PC-9 (cell line): ENCODE measurements around the gene LENG8. TPM values are rescaled to one million over a fixed set of nuclear protein-coding genes. Genes with fewer than 3 reads are reported as not detected.
"Not testable (repeated sequence)": the region's sequence is repeated elsewhere in the genome, so short reads cannot be mapped to it uniquely, and the experiment has no call there.

Experiments
- BruUV-seq: library from RNA; stranded (reverse); fragments of 400-500 nt; replicated peaks from 2 replicates; lab custom pipeline; 2021; lab: Mats Ljungman, UMichigan
- CTCF ChIA-PET: fragments of 300-600 bp; sonication (Branson Sonifier 250); formaldehyde crosslinking; loops from one replicate; lab custom pipeline; 2022; ENCODE audit warnings: antibody characterized with exemption; lab: Charles Lee
- POLR2A ChIA-PET: fragments of 300-600 bp; sonication (Branson Sonifier 250); formaldehyde crosslinking; loops from one replicate; lab custom pipeline; 2022; ENCODE audit warnings: antibody characterized with exemption; ENCODE audit not compliant: unreplicated experiment; lab: Charles Lee
- DNase-seq, 2 experiments: peaks; one replicate each; pipeline versions ENCODE4 v3.0.0 to v3.0.0-alpha.2; 2015 to 2022; ENCODE audit warnings: mixed read lengths in 1 of 2
- H2AFZ ChIP-seq: fragments of 200-600 bp; sonication (generic); 2 replicates; pipeline ENCODE4 v1.8.1; 2017; ENCODE audit warnings: antibody characterized with exemption
- H3F3A ChIP-seq: fragments of 200-600 bp; sonication (generic); 2 replicates; pipeline ENCODE4 v1.8.1; 2017; ENCODE audit warnings: antibody characterized with exemption, mild to moderate bottlenecking, low read depth; ENCODE audit not compliant: insufficient read depth
- H3K27ac ChIP-seq: fragments of 200-600 bp; sonication (generic); 2 replicates; pipeline ENCODE4 v1.6.1; 2016; ENCODE audit warnings: mixed run types
- H3K27me3 ChIP-seq: fragments of 200-600 bp; sonication (generic); 2 replicates; pipeline ENCODE4 v1.6.1; 2016; ENCODE audit warnings: low read depth, mixed run types; ENCODE audit not compliant: insufficient read depth
- H3K36me3 ChIP-seq: fragments of 200-600 bp; sonication (generic); 2 replicates; pipeline ENCODE4 v1.6.1; 2016; ENCODE audit warnings: low read depth, mixed run types
- H3K4me1 ChIP-seq: fragments of 200-600 bp; sonication (generic); replicated peaks from 2 replicates; pipeline ENCODE4 v1.6.1; 2016; ENCODE audit warnings: mixed run types; ENCODE audit not compliant: insufficient read depth
- H3K4me2 ChIP-seq: fragments of 200-600 bp; sonication (generic); 2 replicates; pipeline ENCODE4 v1.6.1; 2017; ENCODE audit warnings: mixed run types
- H3K4me3 ChIP-seq: fragments of 200-600 bp; sonication (generic); 2 replicates; pipeline ENCODE4 v1.6.1; 2016; ENCODE audit warnings: mixed run types
- H3K79me2 ChIP-seq: fragments of 200-600 bp; sonication (generic); 2 replicates; pipeline ENCODE4 v1.6.1; 2017; ENCODE audit warnings: low read depth, mixed run types
- H3K9me2 ChIP-seq: fragments of 200-600 bp; sonication (generic); 2 replicates; pipeline ENCODE4 v1.8.1; 2017; ENCODE audit warnings: mild to moderate bottlenecking; ENCODE audit not compliant: insufficient read depth
- H3K9me3 ChIP-seq: fragments of 200-600 bp; sonication (generic); 2 replicates; pipeline ENCODE4 v1.8.1; 2016; ENCODE audit warnings: low read depth; ENCODE audit not compliant: insufficient read depth
- H4K20me1 ChIP-seq: fragments of 200-600 bp; sonication (generic); 2 replicates; pipeline ENCODE4 v1.8.1; 2017; ENCODE audit not compliant: insufficient read depth
- EZH2 ChIP-seq: fragments of 200-600 bp; sonication (generic); IDR thresholded peaks from 2 replicates; pipeline ENCODE4 v1.8.0; 2017; ENCODE audit warnings: antibody characterized with exemption, low read depth
- intact Hi-C: fragments of 100-400 bp; cut with micrococcal nuclease; formaldehyde crosslinking; loops from one replicate; pipeline ENCODE4 v1.10.0; 2022; ENCODE audit not compliant: unreplicated experiment
- total RNA-seq: library from RNA; stranded (reverse); gene quantifications from 2 replicates; pipeline ENCODE4 v1.2.3, GENCODE V29; 2021
- TF ChIP-seq, protein P1 (sequence below): fragments of 200-600 bp; sonication (generic); conservative IDR thresholded peaks from 2 replicates; pipeline ENCODE4 v1.6.1; 2017; ENCODE audit warnings: mixed run types, antibody characterized with exemption, mild to moderate bottlenecking, moderate library complexity

Gene LENG8
- total RNA-seq, 1 experiment from 2014 or later, result 274 TPM

DNA sequence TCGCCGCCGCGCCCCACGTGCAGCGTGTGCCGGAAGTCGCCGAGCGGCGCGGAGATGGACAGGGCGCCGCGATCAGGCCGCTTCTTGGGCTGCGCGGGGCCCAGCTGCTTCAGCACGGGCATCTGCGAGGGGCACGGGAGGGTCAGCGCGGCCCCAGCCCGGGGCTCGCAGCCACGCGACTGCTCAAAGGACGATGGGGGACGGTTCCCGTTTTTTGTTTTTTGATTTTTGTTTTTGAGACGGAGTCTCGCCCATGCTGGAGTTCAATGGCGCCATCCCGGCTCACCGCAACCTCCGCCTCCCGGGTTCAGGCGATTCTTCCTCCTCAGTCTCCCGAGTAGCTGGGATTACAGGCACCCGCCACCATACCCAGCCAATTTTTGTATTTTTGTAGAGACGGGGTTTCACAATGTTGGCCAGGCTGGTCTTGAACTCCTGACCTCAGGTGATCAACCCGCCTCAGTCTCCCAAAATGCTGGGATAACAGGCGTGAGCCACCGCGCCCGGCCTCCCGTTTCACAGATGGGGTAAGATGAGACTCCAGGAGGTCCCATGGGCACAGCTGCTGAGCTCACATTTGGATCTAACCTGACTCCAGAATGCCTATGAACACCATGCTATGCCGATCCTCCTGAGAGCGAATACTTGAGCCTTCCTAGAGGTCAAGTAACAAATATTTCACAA is 16.6 kb downstream of the LENG8 start:
- ChIA-PET POLR2A (interaction anchor here (0.5 kb wide), 1 partner anchor 578 kb away, joined by 7 read pairs; no protein-coding TSS in a partner anchor), CTCF (interaction anchor here (0.5 kb wide), 1 partner anchor 126 kb away, joined by 8 read pairs; the partner anchor contains the start of gene LILRA4)
- no peaks in the 10 kb centered on the region for H3K9me2 ChIP-seq
- H2AFZ ChIP-seq, result no peak overlapping the region
- DNase-seq, result no peak
- intact Hi-C loops, result loop anchor here (10.0 kb wide), 3 partner anchors 301 to 1009 kb away; partner anchors contain the start of genes RDH13 and ZNF628
- peaks cover 9% of the 10 kb centered on the region; the same call in 1 of the 2 replicates for H3K27me3 ChIP-seq
- peaks cover 46% of the 10 kb centered on the region for H3F3A ChIP-seq
- no peak overlapping the region for H3K4me2 ChIP-seq
- peaks cover 19% of the 10 kb centered on the region for H3K79me2 ChIP-seq
- peaks cover 27% of the 10 kb centered on the region for H3K4me1 ChIP-seq
- no peak overlapping the region for H3K27ac ChIP-seq
- BruUV-seq, result no TSS peak
- TF ChIP-seq, protein P1, sequence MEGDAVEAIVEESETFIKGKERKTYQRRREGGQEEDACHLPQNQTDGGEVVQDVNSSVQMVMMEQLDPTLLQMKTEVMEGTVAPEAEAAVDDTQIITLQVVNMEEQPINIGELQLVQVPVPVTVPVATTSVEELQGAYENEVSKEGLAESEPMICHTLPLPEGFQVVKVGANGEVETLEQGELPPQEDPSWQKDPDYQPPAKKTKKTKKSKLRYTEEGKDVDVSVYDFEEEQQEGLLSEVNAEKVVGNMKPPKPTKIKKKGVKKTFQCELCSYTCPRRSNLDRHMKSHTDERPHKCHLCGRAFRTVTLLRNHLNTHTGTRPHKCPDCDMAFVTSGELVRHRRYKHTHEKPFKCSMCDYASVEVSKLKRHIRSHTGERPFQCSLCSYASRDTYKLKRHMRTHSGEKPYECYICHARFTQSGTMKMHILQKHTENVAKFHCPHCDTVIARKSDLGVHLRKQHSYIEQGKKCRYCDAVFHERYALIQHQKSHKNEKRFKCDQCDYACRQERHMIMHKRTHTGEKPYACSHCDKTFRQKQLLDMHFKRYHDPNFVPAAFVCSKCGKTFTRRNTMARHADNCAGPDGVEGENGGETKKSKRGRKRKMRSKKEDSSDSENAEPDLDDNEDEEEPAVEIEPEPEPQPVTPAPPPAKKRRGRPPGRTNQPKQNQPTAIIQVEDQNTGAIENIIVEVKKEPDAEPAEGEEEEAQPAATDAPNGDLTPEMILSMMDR, result no peak
- TF ChIP-seq EZH2, result no peak
- no peaks in the 10 kb centered on the region for H3K36me3 ChIP-seq
- no peaks in the 10 kb centered on the region for H3K9me3 ChIP-seq
- peaks cover 16% of the 10 kb centered on the region for H4K20me1 ChIP-seq
- H3K4me3 ChIP-seq, result no peak overlapping the region

DNA sequence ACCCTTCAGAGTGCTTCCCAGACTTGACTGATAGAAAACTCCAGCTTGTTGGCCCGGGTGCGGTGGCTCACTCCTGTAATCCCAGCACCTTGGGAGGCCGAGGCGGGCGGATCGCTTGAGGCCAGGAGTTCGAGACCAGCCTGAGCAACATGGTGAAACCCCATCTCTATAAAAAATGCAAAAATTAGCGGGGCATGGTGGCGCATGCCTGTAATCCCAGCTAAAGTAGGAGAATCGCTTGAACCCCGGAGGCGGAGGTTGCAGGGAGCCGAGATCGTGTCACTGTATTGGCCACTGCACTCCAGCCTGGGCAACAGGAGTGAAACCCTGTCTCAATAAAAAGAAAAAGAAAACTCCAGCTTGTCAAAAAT is 17.1 kb downstream of the LENG8 start:
- H3K4me2 ChIP-seq, H3K4me3 ChIP-seq, BruUV-seq, H3K27ac ChIP-seq, H2AFZ ChIP-seq, H3K9me3 ChIP-seq, DNase-seq, H3K9me2 ChIP-seq, H3K36me3 ChIP-seq: not testable (repeated sequence)
- ChIA-PET CTCF (interaction anchor here (0.5 kb wide), 1 partner anchor 427 kb away, joined by 16 read pairs; no protein-coding TSS in a partner anchor), POLR2A (interaction anchor here (0.5 kb wide), 1 partner anchor 578 kb away, joined by 7 read pairs; no protein-coding TSS in a partner anchor)
- Histone ChIP-seq H3K4me1 (peaks cover 28% of the 10 kb centered on the region), H4K20me1 (peaks cover 12% of the 10 kb centered on the region), H3K79me2 (peaks cover 15% of the 10 kb centered on the region), H3F3A (peaks cover 42% of the 10 kb centered on the region), H3K27me3 (peaks cover 15% of the 10 kb centered on the region; the same call in 1 of the 2 replicates)
- intact Hi-C loops, result loop anchor here (10.0 kb wide), 3 partner anchors 301 to 1009 kb away; partner anchors contain the start of genes RDH13 and ZNF628

DNA sequence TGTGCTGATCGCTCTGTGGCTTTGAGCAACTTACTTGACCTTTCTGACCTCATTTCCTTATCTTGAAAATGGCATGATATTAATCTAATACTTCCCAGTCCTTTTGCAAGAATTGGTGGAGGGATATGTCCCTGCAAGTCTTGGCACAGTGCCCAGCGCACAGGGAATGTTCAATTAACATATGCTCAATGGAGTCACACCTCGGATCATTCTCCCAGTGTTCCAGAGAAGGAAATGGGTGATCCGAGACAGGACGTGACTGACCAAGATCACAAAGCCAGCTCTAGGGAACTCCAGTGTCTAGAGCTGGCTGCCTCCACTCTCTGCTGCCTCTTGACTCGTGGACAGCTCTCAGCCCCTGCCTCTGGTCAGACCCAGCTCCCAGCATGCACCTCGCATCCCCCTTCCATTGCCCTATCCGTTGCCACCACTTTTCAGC is 20.5 kb downstream of the LENG8 start:
- no peak for DNase-seq
- no peaks in the 10 kb centered on the region for H3K79me2 ChIP-seq
- H3K4me2 ChIP-seq, result no peak overlapping the region
- H3F3A ChIP-seq, result peaks cover 27% of the 10 kb centered on the region
- intact Hi-C loops, result loop anchor here (10.0 kb wide), 3 partner anchors 305 to 1005 kb away; partner anchors contain the start of genes RDH13 and ZNF628
- no peaks in the 10 kb centered on the region for H3K9me2 ChIP-seq
- H3K4me1 ChIP-seq, result peaks cover 18% of the 10 kb centered on the region; the same call in 1 of the 2 replicates
- H3K36me3 ChIP-seq, result no peaks in the 10 kb centered on the region
- H3K4me3 ChIP-seq, result no peak overlapping the region
- no TSS peak for BruUV-seq
- no peak overlapping the region for H3K27ac ChIP-seq
- CTCF ChIA-PET, result interaction anchor here (0.5 kb wide), 1 partner anchor 9 kb away, joined by 3 read pairs; no protein-coding TSS in a partner anchor
- POLR2A ChIA-PET, result no interaction called here
- no peaks in the 10 kb centered on the region for H3K9me3 ChIP-seq
- peaks cover 18% of the 10 kb centered on the region; the same call in 1 of the 2 replicates for H3K27me3 ChIP-seq
- TF ChIP-seq, protein P1, result no peak
- TF ChIP-seq EZH2, result no peak
- H4K20me1 ChIP-seq, result no peaks in the 10 kb centered on the region
- H2AFZ ChIP-seq, result no peak overlapping the region
